Stimulated activated CD4-positive, alpha-beta T cell treated with anti-CD3 and anti-CD28 coated beads, Interleukin-1b, Interleukin-23, amount 100 ng/mL, for 1 hour (primary cell): ENCODE data around the gene FCHSD1.

ENCODE experiments used
- DNase-seq, 2 donors: peaks; one replicate each; pipeline ENCODE4 v3.0.0-alpha.2; 2020; ENCODE audit warnings: low read depth in 2 of 2

The FCHSD1 gene

DNA sequence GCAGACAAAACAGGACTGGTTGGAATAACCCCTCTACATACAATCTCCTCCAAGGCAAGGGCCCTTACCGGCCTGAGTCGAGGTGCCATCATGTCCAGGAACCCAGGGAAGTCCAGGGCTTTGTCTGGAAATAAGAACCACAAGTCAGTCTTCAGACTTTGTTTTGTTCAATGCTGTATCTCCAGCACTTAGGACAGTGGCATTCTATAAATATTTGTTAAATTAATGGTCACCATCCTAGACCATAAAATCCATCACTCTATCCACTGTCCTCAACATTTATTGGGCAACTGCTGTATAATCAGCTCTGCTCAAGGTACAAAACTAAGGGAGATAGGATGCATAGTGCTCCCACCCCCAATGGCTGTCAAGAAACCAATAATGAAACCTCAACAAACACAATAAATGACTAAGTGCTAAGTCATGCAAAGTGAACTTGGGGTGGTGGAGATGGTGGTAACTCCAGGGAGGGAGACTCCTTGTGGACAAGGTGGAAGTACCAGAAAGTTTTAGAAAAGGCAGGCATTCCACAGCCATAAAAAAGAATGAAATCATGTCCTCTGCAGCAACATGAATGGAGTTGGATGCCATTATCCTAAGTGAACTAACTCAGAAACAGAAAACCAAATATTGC lies 9.5 kb downstream of the FCHSD1 start:
- no peak for DNase-seq

DNA sequence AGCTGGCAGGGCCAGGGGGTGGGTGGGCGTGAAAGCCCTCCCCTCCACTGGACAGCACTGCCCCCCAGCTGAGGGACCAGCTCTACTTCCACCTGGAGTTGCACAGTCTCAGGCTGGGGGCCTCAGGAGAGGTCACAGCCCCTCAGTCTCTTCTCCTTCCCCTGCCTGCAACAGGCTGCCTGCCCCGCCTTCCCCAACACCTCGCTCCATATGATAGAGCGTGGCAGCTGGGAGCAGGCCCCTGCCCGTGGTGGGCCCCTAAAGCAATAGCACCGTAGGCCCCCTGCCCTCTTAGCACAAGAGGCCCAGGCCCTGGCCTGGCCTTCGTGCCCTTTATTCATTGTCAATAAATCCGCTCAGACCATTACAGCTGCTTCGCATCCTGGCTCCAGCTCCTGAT lies 10.5 kb downstream of the FCHSD1 start:
- DNase-seq, result no peak

DNA sequence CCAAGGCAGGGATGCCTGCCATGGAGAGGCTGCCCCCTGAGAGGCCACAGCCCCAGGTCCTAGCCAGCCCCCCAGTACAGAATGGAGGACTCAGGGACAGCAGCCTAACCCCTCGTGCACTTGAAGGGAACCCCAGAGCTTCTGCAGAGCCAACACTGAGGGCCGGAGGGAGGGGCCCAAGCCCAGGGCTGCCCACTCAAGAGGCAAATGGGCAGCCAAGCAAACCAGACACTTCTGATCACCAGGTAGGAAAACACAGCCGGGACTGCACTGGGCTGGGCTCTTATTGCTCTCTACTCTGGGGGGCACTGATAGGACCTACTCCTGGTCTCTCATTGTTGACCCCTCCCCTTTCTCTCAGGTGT lies 11.2 kb downstream of the FCHSD1 start:
- DNase-seq, result no peak

DNA sequence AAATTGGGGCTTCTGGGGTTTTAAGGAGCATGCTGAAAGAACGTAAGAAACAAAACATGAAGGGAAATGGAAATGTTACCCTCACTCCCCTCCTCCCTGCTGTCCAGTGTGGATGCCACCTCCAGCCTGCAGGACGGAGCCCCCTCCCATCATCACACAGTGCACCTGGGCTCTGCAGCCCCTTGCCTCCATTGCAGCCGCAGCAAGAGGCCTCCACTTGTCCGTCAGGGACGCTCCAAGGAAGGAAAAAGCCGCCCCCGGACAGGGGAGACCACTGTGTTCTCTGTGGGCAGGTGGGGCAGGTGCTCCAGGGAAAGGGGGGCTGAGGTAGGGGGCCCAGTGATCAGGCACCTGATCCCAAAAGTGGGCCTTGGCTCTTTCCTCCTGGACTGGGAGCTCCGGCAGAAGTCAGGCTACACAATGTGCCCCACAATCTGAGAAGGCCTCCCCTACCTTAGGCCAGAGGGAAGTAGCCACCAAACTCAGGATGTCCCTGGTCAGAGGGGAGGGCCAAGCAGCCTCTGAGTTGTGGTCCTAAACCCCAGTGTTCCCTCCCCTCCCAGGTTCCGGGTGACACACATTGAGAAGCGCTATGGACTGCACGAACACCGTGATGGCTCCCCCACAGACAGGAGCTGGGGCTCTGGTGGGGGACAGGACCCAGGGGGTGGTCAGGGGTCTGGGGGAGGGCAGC lies 11.7 kb downstream of the FCHSD1 start:
- DNase-seq, result no peak

DNA sequence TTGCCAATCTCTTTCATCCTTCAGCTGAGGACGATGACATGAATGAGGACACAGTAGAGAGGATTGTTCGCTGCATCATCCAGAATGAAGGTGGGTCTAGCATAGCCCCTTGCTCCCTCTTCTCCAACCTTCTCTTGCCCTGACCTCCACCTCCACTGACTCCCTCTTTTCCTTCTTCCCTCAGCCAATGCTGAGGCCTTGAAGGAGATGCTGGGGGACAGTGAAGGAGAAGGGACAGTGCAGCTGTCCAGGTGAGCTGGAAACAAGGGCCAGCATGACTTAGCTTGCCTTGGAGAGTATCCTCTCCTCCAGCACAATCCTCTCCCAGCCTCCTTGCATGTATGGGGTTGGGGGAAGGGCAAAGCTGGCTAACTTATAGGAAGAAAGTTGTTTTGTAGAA lies 12.4 kb downstream of the FCHSD1 start:
- DNase-seq, result no peak

DNA sequence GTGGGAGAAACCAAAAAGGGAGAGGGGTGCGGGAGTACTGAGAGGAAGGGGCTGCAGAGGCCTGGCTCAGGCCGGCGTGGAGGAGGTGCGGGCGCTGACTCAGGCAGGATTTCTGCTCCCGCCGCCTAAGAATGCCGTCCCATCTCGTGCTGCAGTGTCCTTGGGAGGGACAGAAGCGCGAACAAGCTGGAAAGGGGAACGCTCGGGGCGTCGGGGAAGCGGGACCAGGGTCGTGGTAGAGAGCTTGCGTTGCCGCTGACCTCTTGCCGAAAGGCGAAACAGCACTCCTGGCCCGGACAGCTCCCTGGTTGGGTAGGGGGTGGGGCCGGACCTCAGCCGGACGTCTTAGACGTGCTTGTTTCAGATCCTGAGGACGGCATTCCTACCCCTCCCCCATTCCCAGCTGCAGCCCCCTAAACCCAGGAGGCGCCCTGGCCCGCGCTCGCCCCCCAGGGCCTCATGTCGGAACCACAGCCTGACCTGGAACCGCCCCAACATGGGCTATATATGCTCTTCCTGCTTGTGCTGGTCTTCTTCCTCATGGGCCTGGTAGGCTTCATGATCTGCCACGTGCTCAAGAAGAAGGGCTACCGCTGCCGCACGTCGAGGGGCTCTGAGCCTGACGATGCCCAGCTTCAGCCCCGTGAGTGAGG lies 13.3 kb downstream of the FCHSD1 start:
- DNase-seq, result no peak

DNA sequence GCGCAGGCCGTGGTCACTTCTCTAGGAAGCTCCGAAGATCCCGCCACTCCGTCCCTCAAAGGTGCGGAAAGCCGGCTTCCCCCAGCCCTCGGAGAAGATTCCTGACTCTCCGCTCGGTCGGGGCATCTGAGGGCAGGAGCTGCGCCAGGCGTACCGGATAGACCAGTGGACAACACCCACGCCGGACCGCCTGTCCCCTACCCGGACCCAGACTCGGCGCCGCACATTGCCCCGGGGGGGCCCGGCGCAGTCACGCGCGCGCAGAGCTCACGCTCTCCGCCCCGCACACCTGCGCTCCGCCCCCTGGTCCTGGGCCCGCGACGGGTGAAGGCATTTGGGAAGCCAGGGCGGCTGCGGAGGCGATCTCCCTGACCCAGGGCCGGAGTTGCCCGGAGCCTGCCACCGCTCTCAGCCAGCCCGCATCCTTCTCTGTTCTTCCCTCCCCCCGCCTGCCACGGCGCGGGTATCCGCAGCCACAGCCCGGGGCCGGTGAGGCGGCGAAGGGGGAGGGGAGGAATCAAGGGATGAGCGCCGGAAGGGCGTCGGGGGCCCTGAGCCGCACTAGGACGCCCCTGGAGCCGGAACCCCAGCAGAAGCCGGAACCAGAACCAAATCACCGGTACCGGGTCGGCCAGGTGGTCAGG lies 14.0 kb downstream of the FCHSD1 start:
- DNase-seq, result no peak

DNA sequence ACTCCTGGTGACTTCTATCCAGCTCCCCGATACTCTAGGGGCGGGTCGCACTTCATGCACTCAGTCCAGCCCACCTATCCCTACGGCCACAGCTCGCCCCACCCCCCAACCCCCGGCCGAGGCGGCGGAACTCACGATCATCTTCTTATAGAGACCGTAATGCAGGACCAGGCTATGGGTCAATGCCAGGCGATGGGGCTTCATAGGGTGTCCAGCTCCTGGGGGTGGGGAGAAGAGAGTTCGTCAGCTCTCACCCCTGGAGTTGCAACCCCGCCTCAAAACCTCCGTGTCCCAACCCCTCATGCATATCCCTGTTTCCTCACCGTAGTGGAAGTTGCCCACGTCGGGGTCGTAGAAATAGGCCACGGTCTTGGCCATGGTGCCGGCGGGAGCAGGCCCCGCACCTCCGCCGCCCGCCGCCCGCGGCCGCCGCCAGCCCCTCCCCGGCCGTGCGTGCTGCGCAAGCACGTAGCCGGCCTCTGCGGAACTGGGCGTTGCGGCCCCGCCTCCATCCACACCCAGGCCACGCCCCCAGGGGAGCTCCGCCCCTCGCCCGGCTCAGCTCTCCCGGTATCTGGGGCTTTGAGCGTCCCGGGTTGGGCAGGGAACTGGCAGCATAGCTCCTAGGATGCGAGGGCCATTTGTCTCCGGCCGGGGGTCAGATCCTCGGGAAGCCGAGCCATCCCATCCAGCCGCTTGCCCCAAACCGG lies 14.7 kb downstream of the FCHSD1 start, which contains the start of the genes HDAC3 and RELL2:
Gene HDAC3 (minus strand): TSS at position 437 of the 710 bp plus-strand sequence. CDS start 59 bp downstream, at position 378.
Gene RELL2 (plus strand): TSS at position 585 of the 710 bp plus-strand sequence. CDS start 1,229 bp downstream, outside the sequence.
- peak; percentile 87 to 97 for DNase-seq

DNA sequence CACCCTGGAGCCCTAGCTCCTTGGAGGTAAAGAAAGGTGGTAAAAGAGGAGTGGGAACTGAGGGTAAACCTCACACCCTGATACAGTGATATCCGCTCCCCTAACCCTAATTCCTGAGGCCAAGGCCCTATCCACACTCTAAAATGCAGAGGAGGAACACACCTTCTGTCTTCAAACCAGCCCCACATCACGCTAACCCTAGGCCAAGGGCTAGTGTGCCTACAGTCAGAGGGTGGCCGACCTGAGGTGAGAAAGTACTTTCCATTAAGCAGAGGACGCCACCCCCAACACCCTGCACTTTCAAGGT lies 15.2 kb downstream of the FCHSD1 start:
- no peak for DNase-seq

DNA sequence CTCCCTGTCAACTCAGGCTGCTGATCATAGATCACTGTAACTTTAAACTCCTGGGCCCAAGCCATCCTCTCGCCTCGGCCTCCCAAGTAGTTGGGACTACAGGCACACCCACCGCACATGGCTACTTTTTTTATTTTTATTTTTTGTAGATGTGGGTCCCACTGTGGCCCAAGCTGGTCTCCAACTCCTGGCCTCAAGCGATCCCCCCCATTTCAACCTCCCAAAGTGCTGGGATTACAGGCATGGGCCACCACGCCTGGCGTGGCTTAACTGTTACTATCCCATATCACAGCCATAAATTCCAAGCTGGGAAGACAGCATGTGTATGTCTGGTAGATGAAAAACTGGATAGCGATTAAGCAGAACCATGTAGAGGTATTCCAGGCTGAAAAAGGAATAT lies 15.6 kb downstream of the FCHSD1 start:
- no peak for DNase-seq

DNA sequence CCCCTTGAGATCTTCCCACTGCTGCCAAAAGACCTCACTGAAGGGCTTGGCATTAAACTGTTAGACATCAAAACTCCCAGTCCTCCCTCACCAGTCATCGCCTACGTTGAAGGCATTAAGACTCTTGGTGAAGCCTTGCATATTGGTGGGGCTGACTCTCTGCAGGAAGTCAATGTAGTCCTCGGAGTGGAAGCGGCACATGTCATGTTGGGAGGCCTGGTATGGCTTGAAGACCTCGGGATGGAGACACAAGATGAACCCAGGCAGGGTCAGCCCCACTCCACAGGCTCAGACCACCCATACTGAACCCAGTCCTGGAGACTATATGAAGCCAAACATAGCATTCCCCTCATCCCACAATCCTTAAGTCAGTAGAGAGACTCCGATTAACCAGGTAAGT lies 16.5 kb downstream of the FCHSD1 start:
- no peak for DNase-seq

DNA sequence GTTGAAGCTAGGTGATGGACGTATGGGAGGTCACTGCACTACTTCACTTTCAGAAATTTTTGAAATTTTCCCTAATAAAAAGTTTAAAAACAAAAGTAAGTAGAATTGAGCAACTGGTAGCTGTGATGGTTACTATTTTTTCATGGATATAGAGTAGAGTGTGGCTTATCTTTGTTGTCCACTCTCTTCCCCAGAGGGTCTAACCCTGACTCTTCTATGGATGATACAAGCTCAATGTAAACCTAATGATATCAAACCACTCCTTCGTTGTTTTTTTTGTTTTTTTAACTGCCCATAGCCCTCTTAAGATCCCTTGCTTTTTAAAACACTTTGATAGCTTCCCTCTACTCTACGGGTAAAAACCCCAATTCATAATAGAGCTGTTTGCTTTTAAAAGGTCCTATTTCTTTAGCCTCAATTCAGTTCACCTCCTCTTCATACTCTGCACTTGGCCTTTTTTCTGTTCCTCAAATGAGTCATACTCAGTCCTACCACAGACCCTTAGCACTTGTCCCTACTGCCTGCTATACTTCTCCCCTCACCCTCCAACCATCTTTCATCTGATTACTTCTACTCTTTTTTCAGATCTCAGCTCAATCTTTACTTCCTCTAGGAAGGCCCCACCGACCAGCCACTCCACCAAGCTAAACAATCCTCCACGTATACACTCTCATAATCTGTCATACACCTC lies 17.2 kb downstream of the FCHSD1 start:
- no peak for DNase-seq

DNA sequence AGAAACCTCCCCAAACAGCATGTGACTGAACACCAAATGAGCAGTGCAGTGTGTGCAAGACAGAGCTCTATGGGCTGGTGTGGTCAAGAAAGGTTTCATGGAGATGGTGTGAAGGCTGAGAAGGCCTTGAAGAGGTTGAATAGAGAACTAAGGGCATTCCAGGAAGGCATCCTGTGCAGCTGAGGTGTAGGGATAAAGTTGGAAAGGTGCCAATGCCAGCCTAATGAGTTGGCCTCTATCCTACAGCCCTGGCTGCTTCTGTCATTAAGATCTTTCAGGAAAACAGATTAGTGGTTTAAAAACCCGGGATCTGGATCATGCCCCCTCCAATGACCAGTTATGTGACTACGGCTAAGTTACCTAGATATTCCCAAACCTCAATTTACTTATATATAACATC lies 18.6 kb downstream of the FCHSD1 start:
- DNase-seq, result no peak

DNA sequence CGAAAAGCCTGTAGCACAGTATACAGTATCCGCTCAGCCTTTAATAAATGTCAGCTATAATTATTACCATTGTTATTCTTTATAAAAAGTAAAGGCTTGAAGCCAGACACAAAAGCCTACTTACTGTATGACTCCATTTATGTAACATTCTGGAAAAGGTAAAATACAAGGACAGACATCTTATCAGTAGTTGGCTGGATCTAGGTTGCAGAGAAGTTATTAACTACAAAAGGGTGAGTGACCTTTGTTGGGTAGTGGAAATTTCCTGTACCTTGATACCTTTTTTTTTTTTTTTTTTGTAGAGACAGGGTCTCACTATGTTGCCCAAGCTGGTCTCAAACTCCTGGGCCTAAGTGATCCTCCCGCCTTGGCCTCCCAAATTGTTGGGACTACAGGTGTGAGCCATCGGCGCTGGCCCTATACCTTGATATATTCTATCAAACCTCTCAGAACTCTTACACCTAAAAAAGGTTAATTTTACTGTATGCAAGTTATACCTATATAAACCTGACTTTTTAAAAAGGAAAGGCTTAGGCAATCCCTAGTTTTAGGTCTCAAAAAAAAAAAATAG lies 20.6 kb downstream of the FCHSD1 start:
- no peak for DNase-seq

DNA sequence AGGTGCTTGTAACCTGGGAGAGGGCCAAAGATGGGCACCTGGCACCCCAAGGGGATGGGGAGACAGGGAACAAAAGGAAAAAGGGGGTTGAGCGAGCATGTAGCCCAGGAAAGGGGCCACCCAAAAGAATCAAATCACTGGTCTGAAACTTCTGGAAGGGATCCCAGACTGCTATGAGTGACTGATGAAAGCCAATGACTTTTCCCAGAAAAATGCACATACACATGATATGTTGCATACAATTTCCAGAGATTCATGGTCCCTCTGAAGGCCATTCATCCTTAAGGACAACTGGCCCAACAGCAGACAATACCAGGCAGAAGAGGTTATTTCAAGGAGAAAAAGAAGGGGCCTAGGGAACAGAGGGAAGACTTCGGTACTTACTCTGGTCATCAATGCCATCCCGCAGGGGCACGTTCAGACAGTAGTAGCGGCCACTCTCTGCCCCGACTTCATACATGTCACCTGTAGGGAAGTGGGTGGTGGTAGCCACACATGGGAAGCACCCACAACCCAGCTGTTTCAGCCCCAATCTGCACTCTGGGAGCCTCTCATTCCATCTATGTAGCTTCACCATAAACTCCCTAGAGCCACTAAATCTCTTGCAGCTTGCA lies 22.9 kb downstream of the FCHSD1 start:
- DNase-seq, result no peak

DNA sequence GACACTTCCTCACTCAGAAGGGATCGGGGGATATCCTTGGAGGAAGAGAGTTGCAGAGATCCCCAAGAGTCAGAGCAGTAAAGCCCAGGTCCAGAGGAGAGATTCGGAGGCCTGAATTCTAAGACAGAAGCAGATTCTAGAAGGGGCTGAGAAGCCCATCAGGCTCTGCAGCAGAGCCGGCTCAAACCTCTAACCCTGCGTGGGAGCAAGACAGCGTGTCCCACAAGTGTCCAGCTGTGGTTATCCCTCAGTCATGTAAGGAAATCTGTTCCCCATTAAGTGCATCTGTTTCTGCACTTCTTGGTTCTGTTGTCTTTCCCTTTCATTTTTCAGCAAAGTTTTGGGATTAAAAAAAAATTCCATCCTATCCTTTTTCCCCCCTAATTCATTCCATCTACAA lies 27.6 kb downstream of the FCHSD1 start:
- no peak for DNase-seq

DNA sequence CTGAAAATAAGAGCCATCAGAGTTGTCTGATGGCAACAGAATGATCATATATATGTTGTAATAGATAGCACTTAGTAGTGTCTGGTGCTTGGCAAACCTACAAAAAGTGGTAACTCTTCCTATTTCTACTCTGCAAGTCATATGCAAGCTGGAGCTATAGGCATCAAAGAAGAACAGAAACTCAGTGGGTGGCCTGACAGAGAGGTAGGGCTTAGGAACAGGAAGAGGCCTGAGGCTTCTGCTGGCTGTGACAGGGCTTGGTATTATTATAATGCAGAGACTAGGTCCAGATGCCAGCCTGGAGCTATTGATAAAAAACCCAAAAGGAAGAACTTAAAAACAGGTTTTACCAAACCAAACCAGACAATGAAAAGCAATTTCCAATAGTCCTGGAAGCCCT lies 28.0 kb downstream of the FCHSD1 start:
- no peak for DNase-seq

DNA sequence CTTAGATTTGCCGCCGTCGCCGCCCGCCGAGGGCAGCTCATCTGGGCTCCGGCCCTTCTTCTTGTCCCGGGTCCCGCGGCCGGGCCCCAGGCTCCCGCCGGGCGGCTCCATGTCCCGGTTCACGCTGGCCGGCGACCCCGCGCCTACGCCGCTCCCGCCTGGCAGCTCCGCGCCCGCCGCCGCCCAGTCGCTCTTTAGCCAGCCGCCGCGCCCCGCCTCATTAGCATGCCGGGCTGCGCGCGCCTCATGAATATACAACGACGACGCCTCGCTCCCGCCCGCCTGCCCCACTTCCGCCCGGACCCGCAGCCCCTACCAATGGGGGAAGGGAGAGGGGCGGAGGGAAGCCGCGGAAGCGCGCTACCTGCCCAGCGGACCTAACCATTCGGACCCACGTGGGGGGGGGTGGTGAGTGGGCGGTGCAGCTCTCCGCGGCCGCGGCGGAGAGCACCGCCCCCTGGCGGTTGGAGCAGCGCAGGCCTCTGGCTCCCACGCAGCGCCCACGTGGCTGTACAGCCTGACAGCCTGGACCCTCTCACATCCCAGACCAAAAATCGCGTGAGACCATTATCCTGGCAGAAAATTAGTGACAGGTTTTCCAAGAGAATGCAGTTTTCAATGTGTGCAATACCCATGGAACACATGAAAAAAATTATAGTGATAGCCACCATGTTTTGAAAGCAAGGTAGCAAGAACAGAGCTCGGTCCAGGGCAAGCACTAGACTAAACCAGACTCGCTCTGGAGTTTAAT lies 32.2 kb downstream of the FCHSD1 start, which contains the start of gene DIAPH1:
Gene DIAPH1 (minus strand): TSS at position 197 of the 751 bp plus-strand sequence. CDS start 86 bp downstream, at position 111.
- DNase-seq, result peak; percentile 98 to 99

DNA sequence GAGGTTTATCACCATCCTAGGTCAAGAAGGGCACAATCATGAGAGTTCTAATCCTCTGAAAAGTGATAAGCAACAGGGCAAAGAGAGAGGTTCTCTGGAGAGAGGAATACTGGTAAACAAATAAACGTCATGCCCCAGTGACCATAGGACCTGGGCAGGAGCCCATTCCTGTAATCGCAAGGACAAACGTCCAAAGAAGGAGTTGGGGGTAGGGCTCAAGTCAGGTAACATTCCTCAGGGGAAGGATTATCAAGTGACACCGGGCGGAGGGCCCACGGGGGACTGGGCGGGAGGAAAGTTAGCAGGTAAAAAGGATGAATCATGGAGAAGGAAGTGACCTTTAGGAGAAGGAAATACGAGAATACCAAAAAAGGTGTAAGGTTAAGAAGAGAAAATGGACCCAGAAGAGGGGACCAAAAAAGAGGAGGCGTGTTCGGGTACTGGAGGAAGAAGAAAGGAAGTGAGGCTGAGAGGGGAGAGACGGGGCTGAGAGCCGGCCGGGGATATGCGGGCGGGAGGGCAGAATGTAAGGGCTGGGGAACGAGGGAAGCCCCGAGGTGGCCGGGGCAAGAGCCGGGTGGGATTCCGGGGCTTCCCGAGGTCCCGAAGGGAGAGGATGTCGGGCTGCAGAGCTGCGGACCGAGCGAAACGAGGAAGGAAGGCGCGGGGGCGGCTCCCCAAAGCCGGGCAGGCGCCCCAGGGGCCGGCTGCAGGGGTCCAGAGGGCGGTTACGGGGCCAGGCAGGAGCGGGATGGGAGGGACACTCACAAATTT lies 33.0 kb downstream of the FCHSD1 start:
- no peak for DNase-seq
